LoVo (cell line): Measurements from ENCODE around the gene ATP2C1.
"Not testable (repeated sequence)": the region's sequence is repeated elsewhere in the genome, so short reads cannot be mapped to it uniquely, and the experiment has no call there.

Experiments used
- DNase-seq: peaks from one replicate; pipeline ENCODE4 v3.0.0-alpha.2; 2016; ENCODE audit warnings: low spot score

ATP2C1 gene

DNA sequence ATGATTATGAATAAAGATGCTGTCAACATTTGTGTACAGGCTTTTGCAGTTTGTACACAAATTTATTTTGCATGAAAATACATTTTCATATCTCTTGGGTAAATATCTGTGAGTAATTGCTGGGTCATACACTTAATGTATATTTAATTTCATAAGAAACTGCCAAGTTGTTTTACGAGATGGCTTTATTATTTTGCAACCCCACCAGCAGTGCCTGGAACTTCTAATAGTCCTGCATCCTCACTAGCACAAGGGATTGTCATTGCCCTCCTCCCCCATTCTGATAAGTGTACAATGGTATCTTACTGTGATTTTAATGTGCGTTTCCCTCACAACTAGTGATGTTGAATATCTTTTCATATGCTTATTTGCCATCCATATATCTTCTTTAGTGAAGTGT is 87.6 kb downstream of the ATP2C1 start:
- no peak for DNase-seq

DNA sequence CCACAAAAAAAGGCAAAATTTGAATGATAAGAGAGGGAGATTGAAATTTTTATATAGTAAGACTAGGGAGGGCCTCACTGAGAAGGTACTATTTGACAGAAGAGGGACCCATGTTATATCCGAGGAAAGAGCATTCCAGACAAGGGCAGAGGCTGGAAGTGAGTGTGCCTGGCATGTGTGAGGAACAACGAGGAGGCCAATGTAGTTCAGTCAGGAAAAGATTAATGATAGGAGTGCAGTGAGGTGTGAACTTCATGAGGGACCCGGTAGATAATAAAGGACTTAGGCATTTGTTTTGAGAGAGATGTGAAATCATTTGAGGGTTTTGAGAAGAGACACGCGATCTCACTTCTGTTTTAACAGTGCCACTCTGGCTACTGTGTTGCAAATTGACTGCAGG is 96.4 kb downstream of the ATP2C1 start:
- no peak for DNase-seq

DNA sequence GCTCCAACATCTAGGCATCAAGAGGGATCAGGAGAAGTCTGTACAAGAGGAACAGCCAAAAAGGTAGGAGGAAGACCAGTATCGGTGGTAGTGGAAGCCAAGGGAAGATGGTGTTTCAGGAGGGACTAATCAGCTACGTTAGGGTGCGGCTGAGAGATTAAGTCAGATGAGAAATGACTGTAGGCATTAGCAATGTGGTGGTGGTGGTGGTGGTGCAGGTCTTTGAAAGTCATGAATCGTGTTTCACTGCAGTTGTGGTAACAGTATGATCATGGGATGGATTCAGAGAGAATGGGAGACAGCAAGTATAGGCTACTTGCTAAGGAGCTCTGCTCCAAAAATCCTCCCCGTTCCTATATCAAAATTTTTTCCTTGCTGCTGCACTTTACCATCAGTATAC is 97.2 kb downstream of the ATP2C1 start:
- DNase-seq = no peak

DNA sequence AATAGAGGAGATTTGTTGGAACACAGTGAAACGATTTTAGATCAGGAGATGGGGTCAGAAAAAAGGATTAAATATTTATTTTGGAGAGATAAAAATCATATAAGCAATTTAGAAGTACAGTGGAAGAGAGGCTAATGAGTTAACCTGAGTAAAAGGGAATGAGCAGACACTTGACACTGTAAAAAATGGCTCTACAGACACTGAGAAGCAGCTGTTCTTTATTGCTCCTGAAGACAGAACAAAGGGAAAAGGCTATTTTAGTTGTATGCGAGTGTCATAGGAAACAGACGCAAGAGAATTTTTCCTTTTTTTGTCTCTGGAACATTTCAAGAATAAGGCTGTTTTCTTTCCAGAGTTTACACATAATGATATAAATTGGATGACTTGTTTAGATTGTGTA is 98.5 kb downstream of the ATP2C1 start:
- DNase-seq = no peak

DNA sequence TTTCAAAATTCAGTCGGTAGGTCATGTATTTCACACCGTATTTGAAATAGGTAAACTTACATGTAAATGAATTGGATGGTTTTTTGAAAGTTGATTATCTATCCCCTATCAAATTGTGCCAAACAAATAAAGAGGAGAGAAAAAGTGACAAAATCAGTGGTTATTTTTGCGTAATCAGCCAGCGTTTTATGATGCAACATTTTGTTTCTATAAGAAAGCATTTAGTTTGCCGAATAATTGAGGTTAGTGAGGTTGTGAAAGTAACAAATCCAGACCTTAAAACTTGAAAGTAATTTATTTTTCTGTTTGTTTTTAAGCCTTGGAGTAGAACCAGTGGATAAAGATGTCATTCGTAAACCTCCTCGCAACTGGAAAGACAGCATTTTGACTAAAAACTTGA is 103.4 kb downstream of the ATP2C1 start:
- no peak for DNase-seq

DNA sequence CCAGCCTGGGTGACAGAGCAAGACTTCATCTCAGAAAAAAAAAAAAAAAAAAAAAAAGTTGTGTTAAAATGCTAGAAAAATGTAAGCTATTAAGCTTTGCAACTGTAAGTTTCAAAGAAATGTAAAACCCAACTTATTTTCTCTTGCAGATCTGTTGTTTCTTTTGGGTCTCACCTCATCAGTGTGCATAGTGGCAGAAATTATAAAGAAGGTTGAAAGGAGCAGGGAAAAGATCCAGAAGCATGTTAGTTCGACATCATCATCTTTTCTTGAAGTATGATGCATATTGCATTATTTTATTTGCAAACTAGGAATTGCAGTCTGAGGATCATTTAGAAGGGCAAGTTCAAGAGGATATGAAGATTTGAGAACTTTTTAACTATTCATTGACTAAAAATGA is 107.2 kb downstream of the ATP2C1 start:
- DNase-seq = no peak

DNA sequence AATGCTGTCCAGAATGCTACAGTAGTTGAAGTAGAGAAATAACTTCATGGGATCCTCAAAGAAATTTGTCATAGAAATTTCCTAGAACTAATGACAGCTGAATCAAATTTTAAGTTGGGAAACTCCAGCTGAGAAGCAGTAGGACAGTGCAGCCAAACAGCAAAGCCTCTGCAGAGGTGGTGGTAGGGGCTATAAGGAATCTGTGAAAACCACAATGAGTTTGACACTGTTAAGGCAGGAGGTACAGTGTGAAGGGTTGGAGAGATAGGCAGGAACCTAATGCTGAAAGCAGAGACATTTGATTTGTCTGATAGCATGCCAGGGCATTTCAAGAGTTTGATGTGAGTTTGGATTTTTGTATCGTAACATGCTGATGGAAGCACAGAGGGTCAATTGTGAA is 110.7 kb downstream of the ATP2C1 start:
- DNase-seq = no peak

DNA sequence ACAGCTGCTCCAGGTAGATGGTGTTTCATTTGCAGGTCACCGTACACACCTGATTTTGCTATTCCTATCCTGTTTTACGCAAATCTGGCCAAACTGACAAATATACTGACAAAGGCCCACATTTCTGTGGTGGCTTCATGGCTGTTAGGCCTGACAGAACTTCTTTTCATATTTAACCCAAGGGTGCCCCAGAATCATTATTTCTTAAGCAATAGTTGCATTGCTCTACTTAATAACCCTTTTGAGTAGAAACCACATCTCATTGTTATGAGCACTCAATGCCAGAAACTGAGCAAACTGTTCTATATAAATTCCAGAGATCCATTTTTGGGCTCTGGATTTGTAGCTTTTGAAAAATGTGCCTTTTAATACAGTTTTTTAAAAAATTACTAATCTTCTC is 113.4 kb downstream of the ATP2C1 start:
- no peak for DNase-seq

DNA sequence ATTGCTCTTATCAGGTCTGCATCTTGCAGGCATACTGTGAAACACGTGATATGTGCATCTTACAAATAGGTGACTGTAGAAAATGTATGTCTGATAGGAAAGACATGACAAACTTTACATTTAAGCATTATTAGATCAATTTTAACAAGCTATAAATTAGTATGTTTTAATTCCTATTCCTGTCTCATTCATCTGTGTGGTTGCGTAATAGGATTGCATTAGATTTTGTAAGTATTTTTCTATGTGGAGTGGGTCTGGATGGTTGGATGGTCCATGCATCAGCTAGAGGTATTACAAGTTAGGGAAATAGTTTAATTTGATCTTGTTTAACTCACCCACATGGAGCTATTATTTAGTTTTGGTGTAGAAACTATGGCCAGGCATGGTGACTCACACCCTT is 113.9 kb downstream of the ATP2C1 start:
- no peak for DNase-seq

DNA sequence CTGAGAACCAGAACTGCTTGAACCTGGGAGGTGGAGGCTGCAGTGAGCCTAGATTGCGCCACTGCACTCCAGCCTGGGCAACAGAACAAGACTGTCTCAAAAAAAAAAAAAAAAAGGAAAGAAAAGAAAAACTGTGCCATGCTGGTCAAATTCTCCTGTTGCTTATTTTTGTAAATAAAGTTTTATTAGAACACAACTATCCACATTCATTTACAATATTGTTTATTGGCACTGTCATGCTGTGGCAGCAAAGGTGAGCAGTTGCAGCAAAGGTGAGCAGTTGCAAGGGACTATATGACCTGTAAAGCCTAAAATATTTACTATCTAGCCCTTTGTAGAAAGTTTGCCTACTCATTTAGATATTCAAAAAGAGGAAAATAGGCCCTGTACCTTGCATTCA is 114.4 kb downstream of the ATP2C1 start:
- no peak for DNase-seq

DNA sequence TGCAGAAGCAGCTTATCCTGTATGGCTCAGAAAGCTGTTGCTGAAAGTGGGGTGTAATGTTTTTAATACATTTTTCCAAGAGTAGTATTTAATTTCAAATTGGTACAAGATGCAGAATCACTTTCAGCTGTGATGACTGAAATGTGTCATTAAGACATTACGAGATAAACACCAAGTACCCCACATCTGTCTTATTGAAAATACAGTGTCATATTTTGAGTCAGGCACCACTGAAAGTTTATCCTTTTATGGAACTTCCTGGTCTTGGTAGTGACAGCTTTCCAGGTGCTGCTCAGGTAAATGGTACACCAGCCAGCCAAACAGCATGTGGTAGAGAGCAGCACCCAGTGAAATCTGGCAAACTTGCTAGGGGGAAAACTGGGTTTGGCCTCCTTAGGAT is 115.8 kb downstream of the ATP2C1 start:
- no peak for DNase-seq

DNA sequence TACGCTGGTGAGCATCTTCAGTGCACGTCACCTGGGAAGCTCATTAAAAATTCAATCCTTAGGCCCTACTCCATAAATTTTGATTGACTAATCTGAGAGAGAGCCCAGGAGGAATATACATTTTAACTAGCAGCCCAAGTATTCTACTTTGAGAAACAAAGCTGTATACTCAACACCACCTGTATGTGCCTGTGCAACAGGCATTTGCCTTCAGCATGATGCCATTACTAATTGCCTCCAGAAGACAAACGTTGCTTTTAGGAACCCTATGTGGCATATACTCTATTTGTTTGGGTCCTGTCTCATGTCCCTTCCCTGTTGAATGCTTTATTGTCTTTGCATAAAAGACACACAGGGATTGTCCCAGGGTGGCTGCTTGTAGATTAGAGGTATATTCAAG is 125.1 kb downstream of the ATP2C1 start:
- no peak for DNase-seq

DNA sequence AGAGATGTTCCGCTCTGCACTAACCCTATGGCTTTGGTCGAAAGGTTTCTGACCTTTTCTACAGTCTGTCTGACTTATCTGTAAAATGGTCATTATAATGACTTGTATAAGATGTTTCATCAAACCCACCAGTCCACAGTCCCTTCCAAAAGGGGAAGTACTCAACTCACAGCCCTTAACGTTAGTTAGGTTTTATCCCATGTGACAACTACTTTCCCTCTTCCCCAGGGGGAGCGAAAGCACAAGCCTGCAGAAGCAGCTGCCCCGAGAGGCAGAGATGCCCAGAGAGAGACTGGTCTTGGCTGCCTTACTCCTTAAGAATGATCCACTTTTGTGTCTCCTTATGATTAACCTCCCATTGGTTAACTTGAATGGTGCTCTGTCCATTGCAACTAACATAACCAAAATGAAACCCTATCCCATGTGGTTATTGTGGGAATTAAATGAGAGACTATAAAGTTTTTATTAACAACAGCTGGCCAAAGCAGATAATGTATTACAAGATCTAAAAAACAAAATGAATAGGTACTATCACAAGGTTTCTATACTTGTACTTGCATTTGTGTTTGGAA is 126.3 kb downstream of the ATP2C1 start:
- DNase-seq = no peak

DNA sequence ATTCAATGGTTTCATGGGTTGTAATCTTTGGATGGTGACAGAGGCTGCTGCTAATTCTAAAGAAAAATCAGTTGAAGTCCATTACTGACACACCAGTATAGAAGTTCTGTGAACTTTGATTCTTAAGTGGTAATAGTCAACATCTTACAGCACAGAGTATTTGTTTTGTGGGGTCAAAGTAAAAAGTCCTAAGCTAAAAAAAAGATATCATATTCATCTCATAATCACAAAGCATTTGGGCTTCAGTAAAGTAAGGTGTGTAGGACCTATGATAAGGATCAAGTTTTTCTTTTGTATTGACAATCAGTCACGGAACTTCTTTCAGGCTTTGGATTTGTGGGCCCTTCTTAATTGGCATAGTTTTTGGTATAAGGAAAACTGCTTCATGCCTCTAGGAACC is 131.7 kb downstream of the ATP2C1 start:
- no peak for DNase-seq

DNA sequence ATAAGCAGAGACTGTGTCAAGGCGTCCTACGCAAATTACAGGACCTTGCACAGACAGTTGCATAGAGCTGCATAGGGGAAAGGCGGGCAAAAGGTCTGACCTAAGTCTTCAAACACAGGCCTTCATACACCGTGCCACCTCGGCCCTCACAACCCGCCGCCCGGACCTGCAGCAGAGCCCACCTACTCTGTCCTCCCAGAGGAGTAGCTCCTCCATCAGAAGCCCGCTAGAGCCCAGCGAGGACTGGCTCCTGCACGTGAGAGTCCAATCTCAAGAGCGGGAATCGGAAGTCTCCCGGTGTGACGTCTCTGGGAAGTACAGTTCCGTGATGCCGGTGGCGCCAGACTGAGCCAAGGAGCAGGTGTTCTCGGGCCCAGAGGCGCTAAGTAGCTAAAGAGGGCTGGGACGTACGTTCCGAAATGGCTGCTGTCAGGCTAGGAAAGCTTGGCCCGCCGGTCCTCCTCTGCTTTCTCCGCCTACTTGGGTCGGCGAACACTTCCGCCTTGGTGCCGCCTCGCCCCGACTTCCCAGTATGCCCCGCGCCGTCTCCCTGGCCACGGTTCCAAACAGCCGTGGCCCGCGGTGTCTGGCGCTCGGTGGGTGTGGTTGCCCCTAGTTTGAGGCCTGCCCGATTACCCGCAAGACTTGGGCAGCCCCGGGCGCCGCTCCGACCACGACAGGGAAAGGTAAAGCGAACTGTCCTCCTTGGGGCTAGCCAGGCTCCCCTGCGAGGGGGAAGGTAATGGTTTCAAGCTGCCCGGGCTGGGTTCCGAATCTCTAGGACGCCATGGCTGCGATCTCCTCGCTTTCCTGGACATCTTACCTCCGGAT is 132.7 kb downstream of the ATP2C1 start, which contains the start of the genes ASTE1 and NEK11:
ASTE1 (minus strand) TSS at position 505 of the 831 bp plus-strand sequence. CDS start 1,519 bp downstream, outside the sequence.
NEK11 (plus strand) TSS at position 557 of the 831 bp plus-strand sequence. CDS start 2,832 bp downstream, outside the sequence.
- peak; percentile 90 for DNase-seq

DNA sequence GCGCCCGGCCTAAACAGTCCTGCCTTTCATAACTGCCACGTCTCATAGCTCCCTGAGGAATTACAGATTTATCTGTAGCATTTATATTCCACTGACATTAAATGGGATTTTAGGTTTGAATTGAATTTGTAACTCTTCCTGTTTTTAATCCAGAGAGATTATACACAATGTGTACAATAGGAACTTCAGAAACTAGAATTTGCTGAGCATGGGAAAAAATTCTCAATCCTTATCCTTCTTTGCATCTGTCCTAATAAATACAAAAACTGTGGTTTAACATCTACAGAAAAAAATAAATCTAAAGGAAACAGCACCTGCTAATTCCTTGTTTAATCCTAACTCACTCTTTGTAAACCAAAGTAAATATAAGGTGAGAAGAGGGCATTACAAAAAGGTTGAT is 135.0 kb downstream of the ATP2C1 start:
- DNase-seq = no peak

DNA sequence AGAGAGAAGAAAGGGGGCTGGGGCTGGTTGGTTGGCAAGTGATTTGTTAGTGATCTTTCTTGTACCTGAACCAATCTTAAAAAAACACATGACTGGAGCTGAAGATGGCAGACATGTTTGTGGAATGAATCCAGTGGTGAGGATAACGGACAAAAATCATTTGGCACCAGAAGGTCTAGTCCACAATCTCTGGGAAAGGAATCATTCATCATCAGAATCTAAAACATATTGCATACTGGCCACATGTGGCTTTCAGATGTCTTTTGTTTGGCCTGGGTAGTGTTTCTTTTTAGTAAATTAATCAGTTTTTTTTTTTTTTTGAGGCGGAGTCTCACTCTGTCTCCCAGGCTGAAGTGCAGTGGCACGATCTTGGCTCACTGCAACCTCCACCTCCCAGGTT is 137.8 kb downstream of the ATP2C1 start:
- no peak for DNase-seq

DNA sequence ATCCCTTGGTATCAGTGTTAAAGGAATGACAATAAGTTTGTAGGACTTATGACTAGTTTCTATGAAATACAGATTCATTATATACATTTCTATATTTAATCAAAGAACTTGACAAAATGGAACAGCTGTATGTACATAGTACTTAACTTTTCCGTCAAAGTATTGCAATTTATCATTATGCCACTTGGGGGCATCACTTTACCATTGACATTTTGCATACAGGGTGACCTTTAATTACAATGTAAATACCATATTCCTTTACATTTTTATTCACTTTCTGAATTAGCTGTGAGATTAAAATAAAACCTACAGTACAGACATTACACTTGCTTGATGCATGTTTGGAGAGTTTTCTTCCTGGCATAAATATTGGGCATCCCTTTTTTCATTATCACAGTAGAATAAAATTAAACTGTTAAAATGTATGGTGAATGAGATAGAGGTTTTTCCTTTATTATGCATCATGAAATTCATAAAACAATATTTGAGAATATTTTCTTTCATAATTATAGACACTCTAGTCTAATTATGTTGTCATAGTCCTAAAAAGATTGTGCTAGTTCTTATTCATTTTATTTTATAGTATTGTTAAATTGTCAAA is 139.7 kb downstream of the ATP2C1 start:
- peak; percentile 46 for DNase-seq

DNA sequence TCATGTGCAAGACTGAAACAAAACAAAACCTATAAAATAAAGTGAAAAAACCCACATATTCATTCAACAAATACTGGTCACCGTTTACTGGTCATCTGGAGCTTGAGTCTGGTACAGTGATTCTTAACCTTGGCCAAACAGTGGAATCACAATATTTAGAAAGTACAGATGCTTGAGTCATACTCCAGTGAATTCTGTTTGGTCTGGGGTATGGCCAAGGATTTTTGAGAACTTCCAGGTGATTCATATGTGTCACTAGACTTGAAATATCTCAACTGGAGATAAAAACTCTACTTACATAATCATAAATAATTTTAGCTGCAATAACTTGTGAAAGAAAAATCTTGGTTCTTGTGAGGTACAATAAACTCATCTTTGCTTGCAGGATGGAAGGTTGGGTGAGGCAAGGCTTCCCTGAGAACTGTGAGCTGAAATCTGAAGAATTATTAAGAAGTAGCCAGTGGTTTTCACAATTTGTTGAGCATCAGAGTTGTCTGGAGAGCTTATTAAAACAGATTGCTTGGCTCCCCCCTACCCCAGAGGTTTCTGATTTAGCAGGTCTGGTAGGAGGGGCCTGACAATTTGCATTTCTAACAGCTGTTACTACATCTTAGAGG is 142.4 kb downstream of the ATP2C1 start:
- DNase-seq = no peak

DNA sequence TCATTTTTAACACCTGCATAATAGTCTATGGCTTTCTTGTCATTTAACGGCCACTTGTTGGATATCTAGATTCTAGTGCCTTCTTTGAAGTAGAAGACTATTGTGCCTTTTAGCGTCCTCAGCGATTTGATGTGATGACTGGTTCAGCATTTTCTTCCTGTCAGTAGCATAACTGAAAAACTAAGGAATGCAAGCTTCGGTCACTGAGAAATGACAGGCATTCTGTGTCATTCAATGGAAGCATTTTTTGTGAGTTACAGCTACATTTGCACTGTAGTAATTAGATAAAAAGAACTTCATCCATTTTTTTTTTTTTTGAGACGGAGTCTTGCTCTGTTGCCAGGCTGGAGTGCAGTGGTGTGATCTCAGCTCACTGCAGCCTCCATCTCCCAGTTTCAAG is 143.1 kb downstream of the ATP2C1 start:
- DNase-seq = no peak

DNA sequence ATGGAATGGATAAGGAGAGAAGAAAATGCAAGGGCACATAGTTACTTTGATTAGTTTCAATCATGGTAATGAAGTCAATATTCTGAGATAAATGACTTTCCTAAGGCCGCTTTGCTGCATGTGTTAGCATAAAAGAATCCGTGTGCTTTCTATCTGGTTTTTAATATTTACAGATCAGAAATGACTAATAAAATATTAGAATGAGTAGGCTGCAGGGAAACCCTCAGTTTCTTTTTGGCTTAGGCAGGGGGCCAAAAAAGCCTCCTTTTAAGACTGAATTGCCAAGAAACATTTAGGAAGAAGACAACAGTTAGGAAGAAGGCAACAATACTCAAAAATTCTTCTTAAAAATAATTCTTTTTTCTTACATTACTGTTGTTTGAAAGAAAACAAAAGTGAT is 144.4 kb downstream of the ATP2C1 start:
- DNase-seq = no peak

DNA sequence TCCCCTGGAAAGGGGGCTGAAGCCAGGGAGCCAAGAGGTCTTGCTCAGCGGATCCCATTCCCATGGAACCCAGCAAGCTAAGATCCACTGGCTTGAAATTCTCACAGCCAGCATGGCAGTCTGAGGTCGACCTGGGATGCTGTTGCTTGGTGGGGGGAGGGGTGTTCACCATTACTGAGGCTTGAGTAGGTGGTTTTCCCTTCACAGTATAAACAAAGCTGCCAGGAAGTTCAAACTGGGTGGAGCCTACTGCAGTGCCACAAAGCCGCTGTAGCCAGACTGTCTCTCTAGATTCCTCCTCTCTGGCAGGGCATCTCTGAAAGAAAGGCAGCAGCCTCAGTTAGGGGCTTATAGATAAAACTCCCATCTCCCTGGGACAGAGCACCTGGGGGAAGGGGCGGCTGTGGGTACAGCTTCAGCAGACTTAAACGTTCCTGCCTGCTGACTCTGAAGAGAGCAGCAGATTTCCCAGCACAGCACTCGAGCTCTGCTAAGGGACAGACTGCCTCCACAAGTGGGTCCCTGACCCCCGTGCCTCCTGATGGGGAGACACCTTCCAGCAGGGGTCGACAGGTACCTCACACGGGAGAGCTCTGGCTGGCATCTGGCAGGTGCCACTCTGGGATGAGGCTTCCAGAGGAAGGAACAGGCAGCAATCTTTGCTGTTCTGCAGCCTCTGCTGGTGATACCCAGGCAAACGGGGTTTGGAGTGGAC is 148.5 kb downstream of the ATP2C1 start:
- not testable (repeated sequence) for DNase-seq
